Right lobe of liver (tissue), 4 donors: Measurements from ENCODE around the gene HS3ST2.

ENCODE experiments used
- CTCF ChIP-seq, 4 donors: fragments of 200-600 bp in 3 of 4; fragments of 450-650 bp in 1 of 4; IDR thresholded peaks; one replicate each; pipeline versions ENCODE4 v1.5.1 to v1.8.0; 2016 to 2022; ENCODE audit warnings: antibody characterized with exemption in 4 of 4, mild to moderate bottlenecking in 2 of 4
- POLR2A ChIP-seq: fragments of 450-650 bp; IDR thresholded peaks from one replicate; pipeline ENCODE4 v1.6.1; 2017; ENCODE audit warnings: antibody characterized with exemption, mild to moderate bottlenecking
- donor health status: DM: no; HTN: no; CAD: no.
- donor health status: DM: no; HTN: no; CAD: no.
- donor health status: DM: no; HTN: yes; CAD: no.

- TF ChIP-seq CTCF (IDR thresholded peaks at IDR 0.05) (no peak), POLR2A (no peak)
These were observed 109.5 kb downstream of the HS3ST2 start for GRCh38 chr16:22923491-22923890.
